ENCODE measurements around the gene ALCAM.

- TF ChIP-seq EGR1 (IDR thresholded peaks at IDR 0.05): no peak
- no peak for TF ChIP-seq RAD21 (IDR thresholded peaks at IDR 0.05; ENCODE audit: low read depth)
- TF ChIP-seq EP300 (IDR thresholded peaks at IDR 0.05; ENCODE audit: borderline replicate concordance): no peak
- no peak for TF ChIP-seq CREB1 (IDR thresholded peaks at IDR 0.05; ENCODE audit: low read depth)
- TF ChIP-seq NFIC (IDR thresholded peaks at IDR 0.05): no peak
Measured at GRCh38 chr3:105387122-105387751, 20.5 kb downstream of the ALCAM start.

Data from Ishikawa (cell line).